Mesodermal cell (in vitro differentiated cells): ENCODE results near the gene GJB3.

Experiments used
- H3K27ac ChIP-seq: 2 replicates; pipeline ENCODE4 v1.7.0; 2013; ENCODE audit warnings: mild to moderate bottlenecking, low read depth, low read length, moderate library complexity; ENCODE audit not compliant: severe bottlenecking
- H3K36me3 ChIP-seq: 2 replicates; pipeline ENCODE4 v1.7.1; 2013; ENCODE audit warnings: mild to moderate bottlenecking, low read length, moderate library complexity; ENCODE audit not compliant: control insufficient read depth, insufficient read depth
- H3K4me1 ChIP-seq: one replicate; pipeline ENCODE4 v1.7.1; 2013; ENCODE audit warnings: mild to moderate bottlenecking, low read length; ENCODE audit not compliant: insufficient read depth, control insufficient read depth, poor library complexity, severe bottlenecking
- H3K4me3 ChIP-seq: 2 replicates; pipeline ENCODE4 v1.7.0; 2013; ENCODE audit warnings: low read length, control low read depth, mild to moderate bottlenecking; ENCODE audit not compliant: insufficient read depth, poor library complexity, severe bottlenecking; ENCODE audit errors: extremely low read depth
- H3K9me3 ChIP-seq: 2 replicates; pipeline ENCODE4 v1.7.1; 2013; ENCODE audit warnings: mild to moderate bottlenecking, low read length, moderate library complexity; ENCODE audit not compliant: control insufficient read depth
- WGBS, 2 experiments: methylation state at CpG; one replicate each; pipeline ENCODE4 v1.1.5; 2013; ENCODE audit warnings: missing lambda C conversion rate in 2 of 2; ENCODE audit not compliant: insufficient coverage in 2 of 2; 5-methylcytosine and 5-hydroxymethylcytosine counted together

Gene GJB3

DNA sequence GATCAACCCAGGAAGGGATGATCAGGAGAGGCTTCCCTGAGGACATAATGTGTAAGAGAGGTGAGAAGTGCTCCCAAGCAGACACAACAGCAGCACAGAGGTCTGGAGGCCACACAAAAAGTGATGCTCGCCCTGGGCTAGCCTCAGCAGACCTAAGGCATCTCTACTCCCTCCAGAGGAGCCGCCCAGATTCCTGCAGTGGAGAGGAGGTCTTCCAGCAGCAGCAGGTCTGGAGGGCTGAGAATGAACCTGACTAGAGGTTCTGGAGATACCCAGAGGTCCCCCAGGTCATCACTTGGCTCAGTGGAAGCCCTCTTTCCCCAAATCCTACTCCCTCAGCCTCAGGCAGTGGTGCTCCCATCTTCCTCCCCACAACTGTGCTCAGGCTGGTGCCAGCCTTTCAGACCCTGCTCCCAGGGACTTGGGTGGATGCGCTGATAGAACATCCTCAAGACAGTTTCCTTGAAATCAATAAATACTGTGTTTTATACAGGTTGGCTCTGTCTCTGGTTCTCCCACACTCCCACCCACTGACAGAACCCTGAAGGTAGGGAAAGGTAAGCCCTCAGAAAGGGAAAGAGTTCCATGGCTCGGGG, 5.0 kb downstream of the GJB3 start:
- Histone ChIP-seq H3K36me3 (no peaks in the 10 kb centered on the region), H3K9me3 (no peaks in the 10 kb centered on the region), H3K27ac (no peak overlapping the region), H3K4me1 (no peaks in the 10 kb centered on the region), H3K4me3 (no peak overlapping the region)
- 50 to 90% methylated on average over 2 of the region's 4 CpGs for WGBS, 2 experiments

DNA sequence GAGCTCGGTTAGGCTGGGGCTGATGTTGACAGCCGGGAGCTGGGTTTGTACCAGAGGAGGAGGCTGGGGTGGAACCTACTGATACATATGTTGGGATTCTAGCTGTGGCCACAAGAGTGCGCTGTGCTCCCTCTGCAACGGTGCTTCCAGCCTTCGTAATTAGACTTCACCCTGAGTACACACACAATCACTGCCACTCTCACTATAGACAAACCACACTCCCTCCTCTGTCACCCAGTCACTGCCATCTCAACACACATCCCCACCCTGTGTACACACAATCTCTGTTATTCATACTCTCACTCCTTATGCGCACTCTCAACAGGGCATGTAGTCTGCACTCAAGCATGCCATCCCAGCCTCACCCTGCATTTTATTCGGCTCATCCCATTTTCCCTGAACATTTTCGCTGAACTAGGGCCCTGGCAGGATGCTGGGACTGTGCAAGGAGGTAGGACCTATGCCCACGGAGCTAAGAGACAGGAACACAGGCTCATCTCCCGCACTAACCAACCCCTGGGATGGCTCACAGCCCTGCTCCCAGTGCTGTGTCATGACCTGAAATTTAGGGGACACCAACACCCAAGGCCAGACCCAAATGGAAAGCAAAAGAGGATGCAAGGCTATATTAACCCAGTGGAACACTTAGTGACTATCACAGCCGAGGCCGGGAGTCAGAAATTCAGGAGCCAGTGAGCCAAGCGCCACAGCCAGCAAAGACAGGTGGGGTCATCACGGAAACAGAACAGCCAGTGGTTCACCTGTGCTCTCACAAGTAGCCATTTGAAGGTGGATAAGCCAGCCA, 5.7 kb downstream of the GJB3 start:
- H3K27ac ChIP-seq, result no peak overlapping the region
- H3K4me1 ChIP-seq, result no peaks in the 10 kb centered on the region
- WGBS, 2 experiments, result 53 to 55% methylated on average over 11 to 12 of the region's 14 CpGs
- H3K4me3 ChIP-seq, result no peak overlapping the region
- no peaks in the 10 kb centered on the region for H3K9me3 ChIP-seq
- no peaks in the 10 kb centered on the region for H3K36me3 ChIP-seq

- no peak overlapping the region for H3K27ac ChIP-seq
- H3K36me3 ChIP-seq, result no peaks in the 10 kb centered on the region
- 53 to 58% methylated on average over 7 to 9 of the region's 9 CpGs for WGBS, 2 experiments
- H3K9me3 ChIP-seq, result no peaks in the 10 kb centered on the region
- H3K4me3 ChIP-seq, result no peak overlapping the region
- H3K4me1 ChIP-seq, result no peaks in the 10 kb centered on the region
Observed at GRCh38 chr1:34787461-34788420, 6.7 kb downstream of the GJB3 start.

GRCh38 chr1:34790985-34791384, 10.0 kb downstream of the GJB3 start:
- 70 to 76% methylated on average over 4 to 6 of the region's 6 CpGs for WGBS, 2 experiments
- Histone ChIP-seq H3K4me3 (no peak overlapping the region), H3K36me3 (peaks cover 4% of the 10 kb centered on the region), H3K27ac (no peak overlapping the region), H3K4me1 (no peaks in the 10 kb centered on the region), H3K9me3 (no peaks in the 10 kb centered on the region)

DNA sequence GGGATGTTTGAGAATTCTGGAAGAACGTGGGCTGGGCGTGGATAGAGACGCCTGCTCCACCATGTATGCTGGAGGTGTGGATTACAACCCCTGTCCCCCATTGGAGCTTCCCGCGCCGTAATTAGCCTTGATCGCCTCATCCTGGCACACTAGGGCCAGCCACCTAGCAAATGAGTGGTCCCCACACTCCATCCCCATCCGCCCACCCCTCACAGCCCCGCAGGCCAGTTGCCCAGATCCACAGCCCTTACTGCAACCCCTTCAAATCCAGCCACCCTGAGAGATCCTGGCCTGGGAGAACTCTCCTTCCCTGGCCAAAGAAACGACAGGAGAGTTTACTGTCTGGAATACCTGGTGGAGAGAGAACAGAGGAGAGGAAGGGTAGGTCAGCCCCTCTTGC, 11.4 kb downstream of the GJB3 start:
- Histone ChIP-seq H3K27ac (no peak overlapping the region), H3K4me1 (no peaks in the 10 kb centered on the region), H3K4me3 (peak overlapping the region; percentile 35), H3K36me3 (peaks cover 4% of the 10 kb centered on the region), H3K9me3 (no peaks in the 10 kb centered on the region)
- 86 to 95% methylated on average over 4 to 9 of the region's 10 CpGs for WGBS, 2 experiments

- WGBS, 2 experiments, result 16 to 21% methylated on average over 27 to 29 of the region's 45 CpGs
- Histone ChIP-seq H3K27ac (no peak within 1 kb of the TSS), H3K9me3 (no peaks in the 10 kb centered on the region), H3K4me3 (peak within 1 kb of the TSS; percentile 35), H3K36me3 (peaks cover 4% of the 10 kb centered on the region), H3K4me1 (no peaks in the 10 kb centered on the region)
Observed at GRCh38 chr1:34792868-34793727, 12.1 kb downstream of the GJB3 start, which contains the start of gene GJA4. TSS of gene GJA4 (plus strand) at chr1:34792999. CDS start at chr1:34794214, 1,215 bp downstream.

- 94 to 95% methylated on average over 37 to 38 of the region's 40 CpGs for WGBS, 2 experiments
- Histone ChIP-seq H3K36me3 (peaks cover 4% of the 10 kb centered on the region), H3K27ac (no peak overlapping the region), H3K9me3 (no peaks in the 10 kb centered on the region), H3K4me1 (no peaks in the 10 kb centered on the region), H3K4me3 (peak overlapping the region; percentile 35)
Observed at GRCh38 chr1:34794001-34794789, 13.2 kb downstream of the GJB3 start.

DNA sequence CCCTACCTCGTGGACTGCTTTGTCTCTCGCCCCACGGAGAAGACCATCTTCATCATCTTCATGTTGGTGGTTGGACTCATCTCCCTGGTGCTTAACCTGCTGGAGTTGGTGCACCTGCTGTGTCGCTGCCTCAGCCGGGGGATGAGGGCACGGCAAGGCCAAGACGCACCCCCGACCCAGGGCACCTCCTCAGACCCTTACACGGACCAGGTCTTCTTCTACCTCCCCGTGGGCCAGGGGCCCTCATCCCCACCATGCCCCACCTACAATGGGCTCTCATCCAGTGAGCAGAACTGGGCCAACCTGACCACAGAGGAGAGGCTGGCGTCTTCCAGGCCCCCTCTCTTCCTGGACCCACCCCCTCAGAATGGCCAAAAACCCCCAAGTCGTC, 13.8 kb downstream of the GJB3 start:
- Histone ChIP-seq H3K9me3 (no peaks in the 10 kb centered on the region), H3K4me3 (peak overlapping the region; percentile 35), H3K36me3 (peaks cover 4% of the 10 kb centered on the region), H3K27ac (no peak overlapping the region), H3K4me1 (no peaks in the 10 kb centered on the region)
- 93 to 97% methylated on average over 8 of the region's 12 CpGs for WGBS, 2 experiments

- Histone ChIP-seq H3K36me3 (peaks cover 4% of the 10 kb centered on the region), H3K9me3 (no peaks in the 10 kb centered on the region), H3K27ac (no peak overlapping the region), H3K4me1 (no peaks in the 10 kb centered on the region), H3K4me3 (peak overlapping the region; percentile 35)
- WGBS, 2 experiments, result 68 to 94% methylated on average over 3 to 5 of the region's 6 CpGs
Observed at GRCh38 chr1:34795916-34796315, 14.9 kb downstream of the GJB3 start.
